ENCODE results near the gene YIPF6.
"Not testable (repeated sequence)": the region's sequence is repeated elsewhere in the genome, so short reads cannot be mapped to it uniquely, and the experiment has no call there.

The YIPF6 gene

DNA sequence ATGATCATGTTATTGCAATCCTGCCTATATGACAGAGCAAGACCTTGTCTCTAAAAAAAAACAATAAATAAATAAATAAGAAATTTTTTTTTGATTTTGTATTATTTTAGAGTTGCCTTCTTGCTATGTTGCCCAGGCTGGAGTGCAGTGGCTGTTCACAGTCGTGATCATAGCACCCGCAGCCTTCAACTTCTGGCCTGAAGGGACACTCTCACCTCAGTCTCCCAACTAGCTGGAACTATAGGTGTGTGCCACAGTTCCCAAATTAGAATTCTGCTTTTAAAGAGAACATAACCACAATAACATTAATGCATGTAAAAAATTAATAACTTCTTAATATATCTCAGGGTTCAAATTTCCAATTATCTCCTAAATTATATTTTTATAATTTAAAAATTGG is 7.8 kb downstream of the YIPF6 start:
- no peak for DNase-seq (ENCODE audit: low read depth in 2 of 2)

DNA sequence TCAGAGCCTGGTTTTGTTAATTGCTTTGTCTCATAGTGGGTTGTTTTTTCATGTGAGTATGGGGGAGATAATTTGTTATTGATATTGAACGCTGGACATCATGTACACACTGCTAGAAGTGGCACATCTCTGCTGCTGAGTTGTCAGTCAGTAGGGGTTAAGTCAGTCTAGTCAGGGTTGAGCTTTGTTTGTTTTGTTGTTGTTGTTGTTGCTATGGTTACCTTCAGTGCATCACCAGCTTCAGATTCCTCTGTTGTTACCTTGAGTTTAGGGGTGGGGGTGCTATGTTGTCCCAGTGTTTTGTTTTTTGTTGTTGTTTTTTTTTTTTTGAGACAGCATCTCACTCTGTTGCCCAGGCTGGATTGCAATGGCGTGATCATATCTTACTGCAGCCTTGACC is 9.9 kb downstream of the YIPF6 start:
- no peak for DNase-seq (ENCODE audit: low read depth in 2 of 2)

DNA sequence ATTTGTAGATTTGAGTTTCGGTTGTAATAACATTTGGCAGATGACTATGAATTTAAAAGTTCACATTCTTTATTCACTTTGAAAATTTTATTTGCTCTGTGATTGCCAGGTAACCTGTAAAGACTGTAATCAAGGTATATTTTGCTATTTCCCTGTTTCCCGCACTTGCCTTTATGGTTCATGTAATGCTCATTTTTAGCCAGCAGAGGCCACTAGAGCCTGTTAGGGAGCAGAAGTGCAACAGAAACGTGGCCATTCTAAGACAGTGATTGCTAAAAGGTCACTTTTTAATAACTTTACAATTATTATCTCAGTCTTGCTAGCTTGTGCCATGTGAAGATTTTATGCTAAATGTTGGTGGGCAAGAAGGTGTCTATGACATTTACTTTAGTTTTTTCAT is 12.4 kb downstream of the YIPF6 start:
- DNase-seq (ENCODE audit: low read depth in 2 of 2): no peak

DNA sequence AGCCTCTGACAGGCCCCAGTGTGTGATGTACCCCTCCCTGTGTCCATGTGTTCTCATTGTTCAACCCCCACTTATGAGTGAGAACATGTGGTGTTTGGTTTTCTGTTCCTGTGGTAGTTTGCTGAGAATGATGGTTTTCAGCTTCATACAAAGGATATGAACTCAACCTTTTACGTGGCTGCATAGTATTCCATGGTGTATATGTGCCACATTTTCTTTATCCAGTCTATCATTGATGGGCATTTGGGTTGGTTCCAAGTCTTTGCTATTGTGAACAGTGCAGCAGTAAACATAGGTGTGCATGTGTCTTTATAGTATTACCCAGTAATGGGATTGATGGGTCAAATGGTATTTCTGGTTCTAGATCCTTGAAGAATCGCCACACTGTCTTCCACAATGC is 25.8 kb downstream of the YIPF6 start:
- not testable (repeated sequence) for DNase-seq (ENCODE audit: low read depth in 2 of 2)

DNA sequence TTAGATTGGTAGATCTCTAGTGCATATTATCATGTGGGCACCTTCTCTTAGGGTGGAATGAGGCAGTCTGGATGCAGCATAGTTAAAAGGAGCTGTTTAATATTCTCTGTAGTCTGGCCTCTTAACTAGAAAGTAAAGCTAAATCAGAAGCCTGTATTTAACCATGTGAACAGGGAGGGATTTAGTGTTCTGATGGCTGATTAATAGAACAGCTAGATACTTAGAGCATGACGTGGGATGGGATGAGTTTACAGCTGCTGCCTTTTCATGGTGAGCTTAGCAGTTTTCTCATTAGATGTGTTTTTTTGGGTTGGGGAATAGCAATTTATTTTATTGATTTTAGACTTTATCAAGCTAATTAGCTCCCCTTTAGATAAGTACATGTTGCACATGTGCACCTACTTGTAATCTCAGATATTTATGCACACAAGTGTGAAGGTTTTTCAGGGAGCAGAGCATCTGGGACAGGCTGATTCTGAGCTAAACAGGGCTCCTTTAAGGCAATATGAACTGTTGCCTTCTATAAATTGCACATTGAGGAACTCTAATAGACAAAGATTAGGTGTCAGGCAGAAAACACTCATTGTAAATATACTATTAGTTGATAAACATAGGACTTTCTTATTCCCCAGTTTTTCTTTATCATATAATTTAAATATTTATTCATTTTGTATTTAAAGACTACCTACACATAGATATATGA is 34.1 kb downstream of the YIPF6 start:
- no peak for DNase-seq (ENCODE audit: low read depth in 2 of 2)

DNA sequence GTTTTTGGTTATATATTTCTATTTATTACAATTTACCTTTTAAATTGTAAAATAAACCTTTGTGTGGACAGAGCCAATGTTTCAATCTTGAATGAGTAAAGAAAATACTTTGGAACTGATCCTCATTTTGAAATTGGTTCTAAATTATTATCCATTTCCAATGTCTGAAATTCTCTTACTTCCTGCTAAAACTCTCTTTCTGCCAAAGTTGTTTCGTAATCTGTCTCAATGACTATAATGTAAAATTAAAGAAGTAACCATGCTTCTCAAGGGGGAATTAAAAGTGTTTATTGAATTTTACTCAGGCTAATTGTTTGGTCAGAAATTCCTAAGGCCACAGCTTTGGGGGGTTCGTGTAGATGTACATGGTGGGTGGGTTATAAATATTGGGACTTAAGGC is 34.8 kb downstream of the YIPF6 start:
- no peak for DNase-seq (ENCODE audit: low read depth in 2 of 2)

DNA sequence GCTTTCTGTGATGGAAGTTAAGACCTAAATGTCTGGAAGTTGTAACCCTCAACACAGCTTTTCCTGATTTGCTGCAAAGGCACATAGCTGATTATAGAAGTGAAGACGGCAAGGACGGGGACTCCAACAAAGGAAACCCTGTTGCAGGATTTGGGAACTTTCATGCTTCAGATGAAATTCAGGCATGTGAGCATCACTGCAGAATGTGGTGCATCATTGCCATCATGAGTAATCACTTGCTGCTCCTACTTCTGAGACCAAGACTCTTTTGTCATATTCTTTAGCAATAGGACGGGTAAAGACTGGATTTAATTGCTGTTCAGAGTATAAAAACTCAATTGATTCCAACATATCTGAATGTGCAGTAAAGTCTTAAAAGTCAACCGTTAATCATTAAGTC is 35.8 kb downstream of the YIPF6 start:
- DNase-seq (ENCODE audit: low read depth in 2 of 2): no peak

DNA sequence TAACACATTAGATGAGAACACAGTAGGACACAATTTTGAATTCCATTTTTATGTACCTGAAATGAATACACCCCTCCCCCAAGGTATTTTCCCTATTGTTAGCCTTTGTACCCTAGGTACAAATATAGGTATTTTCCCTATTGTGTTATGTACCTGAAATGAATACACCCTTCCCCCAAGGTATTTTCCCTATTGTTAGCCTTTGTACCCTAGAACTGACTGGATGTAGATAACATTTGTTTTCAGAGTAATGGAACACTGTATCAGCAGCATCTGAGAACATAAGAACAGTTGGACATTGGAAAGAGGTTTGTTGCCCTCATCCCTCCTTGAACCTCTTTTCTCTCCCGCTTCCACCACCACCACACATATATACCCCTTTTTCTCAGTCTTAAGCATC is 37.6 kb downstream of the YIPF6 start:
- DNase-seq (ENCODE audit: low read depth in 2 of 2): no peak

DNA sequence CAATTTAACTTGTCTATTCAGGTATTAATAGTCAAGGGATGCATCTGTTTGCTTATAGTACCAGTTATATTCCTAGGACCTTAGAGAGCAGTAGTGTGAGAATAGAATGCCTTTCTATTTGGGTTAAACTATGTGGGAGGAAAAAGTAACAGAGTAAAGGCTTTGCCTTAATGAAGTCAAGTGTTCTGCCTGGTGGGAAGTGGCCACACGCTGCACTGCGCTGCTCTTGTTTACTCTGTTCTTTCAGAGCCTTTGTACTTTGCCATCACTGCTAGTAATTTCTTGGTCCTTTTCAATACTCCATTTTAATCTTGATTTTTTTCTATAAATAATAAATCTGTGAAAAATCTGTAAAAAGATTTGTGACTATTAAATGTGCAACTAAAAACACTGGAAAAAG is 38.0 kb downstream of the YIPF6 start:
- no peak for DNase-seq (ENCODE audit: low read depth in 2 of 2)

DNA sequence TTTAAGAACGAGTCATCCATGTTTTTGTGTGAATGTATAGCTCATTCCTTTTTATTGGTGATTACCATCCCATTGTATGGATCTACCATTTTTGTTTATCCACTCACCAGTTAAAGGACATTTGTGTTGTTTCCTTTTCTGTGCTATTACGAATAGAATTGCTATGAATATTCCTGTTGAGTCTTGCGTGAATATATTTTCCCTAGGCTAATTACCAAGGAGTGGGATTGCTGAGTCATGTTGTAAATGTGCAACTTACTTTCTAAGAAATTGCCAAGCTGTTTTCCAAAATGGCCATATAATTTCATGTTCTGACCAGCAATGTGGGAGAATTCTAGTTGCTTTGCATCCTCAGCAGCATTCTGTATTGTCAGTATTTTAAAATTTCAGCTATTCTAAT is 51.3 kb downstream of the YIPF6 start:
- no peak for DNase-seq (ENCODE audit: low read depth in 2 of 2)

DNA sequence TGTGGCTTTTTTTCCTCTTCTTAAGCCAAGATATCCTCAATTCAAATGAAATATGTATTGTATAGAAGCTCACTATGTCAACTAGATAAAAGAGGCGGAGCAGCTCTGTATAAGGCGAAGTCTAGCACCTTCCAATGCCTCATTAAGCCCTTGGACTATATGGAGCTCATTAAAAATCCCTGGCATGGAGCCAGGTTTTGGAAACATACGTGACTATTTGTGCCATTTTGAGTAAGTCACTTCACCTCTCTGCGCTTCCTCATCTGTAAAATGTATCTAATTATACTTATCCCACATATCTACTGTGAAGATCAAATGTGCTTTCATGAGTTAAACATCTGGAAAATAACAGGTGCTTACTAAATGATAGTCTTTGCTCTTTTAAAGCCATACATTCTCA is 57.2 kb downstream of the YIPF6 start:
- no peak for DNase-seq (ENCODE audit: low read depth in 2 of 2)

DNA sequence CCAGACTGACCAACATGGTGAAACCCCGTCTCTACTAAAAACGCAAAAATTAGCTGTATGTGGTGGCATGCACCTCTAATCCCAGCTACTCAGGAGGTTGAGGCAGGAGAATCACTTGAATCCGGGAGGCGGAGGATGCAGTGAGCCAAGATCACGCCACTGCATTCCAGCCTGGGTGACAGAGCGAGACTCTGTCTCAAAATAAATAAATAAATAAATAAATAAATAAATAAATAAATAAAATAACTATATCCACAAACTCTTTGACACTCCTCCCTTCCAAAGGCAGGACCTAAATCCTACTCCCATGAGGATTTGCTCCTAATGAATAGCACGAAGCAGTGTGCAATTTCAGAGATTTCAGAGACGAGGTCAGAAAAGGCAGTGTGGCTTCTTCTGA is 58.3 kb downstream of the YIPF6 start:
- not testable (repeated sequence) for DNase-seq (ENCODE audit: low read depth in 2 of 2)

DNA sequence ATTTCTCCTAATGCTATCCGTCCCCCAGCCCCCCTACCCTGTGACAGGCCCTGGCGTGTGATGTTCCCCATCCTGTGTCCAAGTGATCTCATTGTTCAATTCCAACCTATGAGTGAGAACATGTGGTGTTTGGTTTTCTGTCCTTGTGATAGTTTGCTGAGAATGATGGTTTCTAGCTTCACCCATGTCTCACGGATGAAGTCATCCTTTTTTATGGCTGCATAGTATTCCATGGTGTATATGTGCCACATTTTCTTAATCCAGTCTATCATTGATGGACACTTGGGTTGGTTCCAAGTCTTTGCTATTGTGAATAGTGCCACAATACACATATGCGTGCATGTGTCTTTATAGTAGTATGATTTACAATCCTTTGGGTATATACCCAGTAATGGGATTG is 61.1 kb downstream of the YIPF6 start:
- not testable (repeated sequence) for DNase-seq (ENCODE audit: low read depth in 2 of 2)

DNA sequence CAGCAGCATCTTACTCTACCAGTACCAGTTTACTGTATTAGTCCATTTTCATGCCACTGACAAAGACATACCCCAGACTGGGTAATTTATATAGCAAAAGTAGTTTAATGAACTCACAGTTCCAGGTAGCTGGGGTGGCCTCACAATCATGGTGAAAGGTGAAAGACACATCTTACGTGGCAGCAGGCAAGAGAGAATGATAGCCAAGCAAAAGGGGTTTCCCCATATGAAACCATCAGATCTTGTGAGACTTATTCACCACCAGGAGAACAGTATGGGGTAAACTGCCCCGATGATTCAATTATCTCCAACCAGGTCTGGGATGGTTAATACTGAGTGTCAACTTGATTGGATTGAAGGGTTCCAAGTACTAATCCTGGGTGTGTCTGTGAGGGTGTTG is 69.3 kb downstream of the YIPF6 start:
- DNase-seq (ENCODE audit: low read depth in 2 of 2): peak in 1 of 2 donors; percentile 16

DNA sequence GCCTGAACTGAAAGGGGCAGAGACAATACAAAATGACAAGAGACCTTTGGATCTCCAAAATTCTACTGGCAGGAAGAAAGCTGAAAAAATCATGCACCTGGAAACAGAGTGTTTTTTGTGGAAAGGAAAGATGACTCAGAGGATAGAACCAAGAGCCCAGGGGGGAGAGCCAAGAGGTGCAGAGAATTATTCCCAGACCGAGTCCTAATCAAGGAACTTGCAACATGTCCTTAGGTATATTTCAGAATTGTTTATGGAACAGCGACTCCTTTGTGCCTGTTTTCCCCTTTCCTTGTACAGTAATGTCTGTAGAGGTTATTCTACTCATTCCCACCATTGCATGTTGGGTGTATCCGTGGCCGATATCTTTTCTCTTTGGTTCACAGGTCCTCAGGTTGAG is 71.7 kb downstream of the YIPF6 start:
- DNase-seq (ENCODE audit: low read depth in 2 of 2): no peak

DNA sequence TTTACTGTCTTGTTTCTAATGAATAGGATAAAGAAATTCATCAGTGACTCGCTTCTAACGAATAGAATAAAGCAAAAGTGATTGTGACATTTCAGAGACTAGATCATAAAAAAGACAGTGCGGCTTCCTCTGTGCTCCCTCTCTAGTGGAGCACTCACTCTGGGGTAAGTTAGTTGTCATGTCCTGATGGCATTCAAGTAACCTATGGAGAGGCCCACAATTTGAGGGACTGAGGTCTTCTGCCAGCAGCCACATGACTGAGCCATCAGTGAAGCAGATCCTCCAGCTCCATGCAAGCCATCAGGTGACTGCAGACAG is 72.4 kb downstream of the YIPF6 start:
- DNase-seq (ENCODE audit: low read depth in 2 of 2): no peak

DNA sequence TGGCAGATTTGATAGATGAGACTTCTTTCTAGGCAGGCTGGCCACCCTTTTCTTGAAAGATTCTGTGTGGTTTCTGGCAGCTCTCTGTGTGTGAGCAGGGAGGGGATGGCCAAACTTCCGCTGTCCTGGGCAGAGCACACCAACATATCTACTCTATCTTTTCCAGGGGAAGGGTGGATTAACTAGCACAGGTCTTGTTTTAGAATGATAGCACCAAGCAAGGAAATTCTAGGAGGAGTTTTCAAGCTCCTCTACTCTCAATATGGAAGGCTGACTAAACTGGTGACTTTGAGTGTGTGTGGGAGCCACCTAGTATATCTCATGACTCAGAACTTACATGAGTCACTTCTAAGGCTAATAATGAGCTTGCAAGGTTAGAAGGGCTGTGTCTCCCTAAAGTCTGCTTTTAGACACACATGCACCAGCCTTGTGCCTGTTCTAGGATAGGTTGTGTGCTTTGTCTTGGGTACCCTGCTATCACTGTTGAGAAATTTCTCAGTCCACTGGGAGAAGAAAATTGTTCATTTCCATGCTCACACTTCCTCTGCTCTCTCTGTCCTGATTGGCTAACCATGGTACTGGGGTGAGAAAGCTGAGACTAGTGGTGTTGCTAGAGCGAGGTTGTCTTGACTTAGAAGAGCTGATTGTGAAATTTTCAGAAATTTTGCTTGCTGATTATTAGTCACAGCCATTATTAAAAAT is 72.9 kb downstream of the YIPF6 start:
- DNase-seq (ENCODE audit: low read depth in 2 of 2): peak in 1 of 2 donors; percentile 7

DNA sequence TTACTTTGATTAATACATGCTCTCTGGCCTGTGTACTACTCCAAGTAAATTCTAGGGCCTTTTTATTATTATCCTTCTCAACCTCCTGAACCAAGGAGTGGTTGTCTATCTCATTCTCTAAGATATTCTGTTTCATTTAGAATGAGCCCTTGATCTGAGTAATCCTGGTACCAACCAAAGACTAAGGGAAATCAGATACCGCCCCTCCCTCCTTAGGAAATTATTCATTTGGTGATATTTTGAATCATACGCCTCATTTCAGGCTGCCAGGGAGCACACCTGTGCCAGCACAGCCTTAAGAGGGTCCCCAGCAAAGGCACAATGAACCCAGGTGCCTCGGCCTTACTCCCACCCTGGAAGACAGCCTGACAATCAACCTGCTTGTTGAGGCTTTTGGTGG is 75.4 kb downstream of the YIPF6 start:
- DNase-seq (ENCODE audit: low read depth in 2 of 2): no peak

DNA sequence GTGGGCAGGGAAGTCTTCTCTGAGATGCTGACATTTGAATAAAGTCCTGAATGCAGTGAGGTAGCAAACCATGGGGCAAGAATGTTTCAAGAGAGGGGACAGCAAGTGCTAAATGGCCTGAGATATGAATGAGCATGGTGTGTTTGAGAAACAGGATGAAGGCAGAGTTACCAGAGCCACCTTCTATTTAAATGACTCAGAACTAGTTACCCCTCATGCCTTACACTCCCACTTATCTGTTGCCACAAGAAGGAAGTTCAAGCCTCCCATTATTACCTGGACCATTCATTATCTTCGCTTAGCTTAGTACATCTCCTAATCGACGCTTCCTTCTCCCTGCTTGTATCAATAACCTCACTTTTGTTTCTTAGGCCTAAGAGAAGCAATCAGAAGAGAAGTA is 81.0 kb downstream of the YIPF6 start:
- no peak for DNase-seq (ENCODE audit: low read depth in 2 of 2)

DNA sequence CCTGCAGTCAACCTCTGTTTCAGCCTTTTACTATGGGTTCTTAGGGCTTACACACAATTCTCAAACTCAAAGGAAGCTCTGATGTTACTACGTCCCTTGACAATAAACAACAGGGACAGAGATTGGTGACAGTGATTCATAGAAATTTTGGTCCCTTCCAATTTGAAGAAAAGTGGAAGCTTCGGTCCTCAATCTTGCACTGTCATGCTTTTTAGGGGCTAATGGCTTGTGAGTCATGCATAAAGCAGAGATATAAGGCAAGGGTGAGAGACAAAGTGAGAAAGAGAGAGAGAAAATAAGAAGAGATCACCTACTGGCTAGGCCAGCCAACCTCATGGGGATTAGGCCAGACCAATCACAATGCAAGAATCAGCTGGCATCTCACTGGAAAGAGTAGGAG is 85.4 kb downstream of the YIPF6 start:
- no peak for DNase-seq (ENCODE audit: low read depth in 2 of 2)
